K562 (cell line): ENCODE results near the gene TEPSIN.

ENCODE experiments used
- DNMT1 ChIP-seq: fragments of 450-650 bp; IDR thresholded peaks from 2 replicates; pipeline ENCODE4 v1.6.1; 2016; ENCODE audit warnings: antibody characterized with exemption, mild to moderate bottlenecking
- ESRRA ChIP-seq: fragments of 450-650 bp; IDR thresholded peaks from 2 replicates; pipeline ENCODE4 v1.6.1; 2014; ENCODE audit warnings: low read depth, mild to moderate bottlenecking, moderate library complexity, borderline replicate concordance
- KHSRP ChIP-seq: fragments of 450-650 bp; IDR thresholded peaks from 2 replicates; pipeline ENCODE4 v1.6.1; 2017
- MEF2D ChIP-seq: conservative IDR thresholded peaks from 2 replicates; pipeline ENCODE4 v1.6.1; 2016; ENCODE audit warnings: low read depth, missing genetic modification characterization, missing compliant biosample characterization
- POLR2A ChIP-seq: fragments of 450-650 bp; conservative IDR thresholded peaks from 2 replicates; pipeline ENCODE4 v1.6.1; 2016
- SMC3 ChIP-seq: conservative IDR thresholded peaks from 2 replicates; pipeline ENCODE4 v1.6.1; 2011; ENCODE audit warnings: low read depth, low read length, improper control_type of control experiment; ENCODE audit not compliant: insufficient read depth
- ZFX ChIP-seq: sonication (generic); formaldehyde crosslinking; IDR thresholded peaks from 2 replicates; pipeline ENCODE4 v1.8.0; 2022; ENCODE audit warnings: mild to moderate bottlenecking, missing genetic modification reagents, moderate library complexity
- ZNF217 ChIP-seq: sonication (generic); formaldehyde crosslinking; IDR thresholded peaks from 2 replicates; pipeline ENCODE4 v1.8.0; 2022; ENCODE audit warnings: mild to moderate bottlenecking, missing genetic modification reagents
- TF ChIP-seq, protein P1 (sequence below): fragments of 200-400 bp; formaldehyde crosslinking; IDR thresholded peaks from 2 replicates; pipeline ENCODE4 v1.6.1; 2017; ENCODE audit warnings: mild to moderate bottlenecking, low read depth, low read length, moderate library complexity
- TF ChIP-seq, protein P2 (sequence below), 3 experiments: IDR thresholded peaks in 2 of 3; conservative IDR thresholded peaks in 1 of 3; 2 replicates each; pipeline ENCODE4 v1.5.1; 2011 to 2012; ENCODE audit warnings: low read length in 3 of 3, mild to moderate bottlenecking in 3 of 3, control low read depth in 2 of 3, improper control_type of control experiment in 1 of 3, inconsistent platforms in 1 of 3, low read depth in 1 of 3, mixed read lengths in 1 of 3, moderate library complexity in 1 of 3; ENCODE audit not compliant: insufficient read depth in 2 of 3
- TF ChIP-seq, protein P3 (sequence below): sonication (generic); formaldehyde crosslinking; IDR thresholded peaks from 2 replicates; pipeline ENCODE4 v1.9.0; 2022; ENCODE audit warnings: mild to moderate bottlenecking, missing genetic modification reagents
- TF ChIP-seq, protein P4 (sequence below): fragments of 450-650 bp; IDR thresholded peaks from 2 replicates; pipeline ENCODE4 v1.6.1; 2016; ENCODE audit warnings: missing biosample characterization, missing genetic modification characterization

DNA sequence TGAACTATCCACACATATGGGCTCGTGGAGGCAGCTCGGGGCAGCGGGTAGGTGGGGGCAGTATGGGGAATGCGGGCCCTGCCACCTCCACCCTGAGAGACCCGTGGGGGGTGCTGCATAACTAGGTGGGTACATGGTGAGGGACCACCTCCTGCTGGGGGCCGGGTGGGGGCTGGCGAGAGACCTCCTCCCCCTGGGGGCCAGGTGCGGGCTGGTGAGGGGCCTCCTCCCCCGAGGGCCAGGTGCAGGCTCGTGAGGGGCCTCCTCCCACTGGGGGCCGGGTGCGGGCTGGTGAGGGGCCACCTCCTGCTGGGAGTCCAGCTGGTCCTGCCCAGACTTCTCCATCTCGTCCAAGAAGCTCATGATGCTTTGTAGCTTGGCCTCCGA lies 41.5 kb downstream of the TEPSIN start:
- TF ChIP-seq POLR2A (no peak), MEF2D (no peak), KHSRP (no peak), ZFX (CRISPR knock-in tag) (no peak), DNMT1 (no peak), ESRRA (no peak), ZNF217 (no peak), SMC3 (no peak)
- TF ChIP-seq, protein P1, sequence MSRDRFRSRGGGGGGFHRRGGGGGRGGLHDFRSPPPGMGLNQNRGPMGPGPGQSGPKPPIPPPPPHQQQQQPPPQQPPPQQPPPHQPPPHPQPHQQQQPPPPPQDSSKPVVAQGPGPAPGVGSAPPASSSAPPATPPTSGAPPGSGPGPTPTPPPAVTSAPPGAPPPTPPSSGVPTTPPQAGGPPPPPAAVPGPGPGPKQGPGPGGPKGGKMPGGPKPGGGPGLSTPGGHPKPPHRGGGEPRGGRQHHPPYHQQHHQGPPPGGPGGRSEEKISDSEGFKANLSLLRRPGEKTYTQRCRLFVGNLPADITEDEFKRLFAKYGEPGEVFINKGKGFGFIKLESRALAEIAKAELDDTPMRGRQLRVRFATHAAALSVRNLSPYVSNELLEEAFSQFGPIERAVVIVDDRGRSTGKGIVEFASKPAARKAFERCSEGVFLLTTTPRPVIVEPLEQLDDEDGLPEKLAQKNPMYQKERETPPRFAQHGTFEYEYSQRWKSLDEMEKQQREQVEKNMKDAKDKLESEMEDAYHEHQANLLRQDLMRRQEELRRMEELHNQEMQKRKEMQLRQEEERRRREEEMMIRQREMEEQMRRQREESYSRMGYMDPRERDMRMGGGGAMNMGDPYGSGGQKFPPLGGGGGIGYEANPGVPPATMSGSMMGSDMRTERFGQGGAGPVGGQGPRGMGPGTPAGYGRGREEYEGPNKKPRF: no peak
- TF ChIP-seq, protein P2, sequence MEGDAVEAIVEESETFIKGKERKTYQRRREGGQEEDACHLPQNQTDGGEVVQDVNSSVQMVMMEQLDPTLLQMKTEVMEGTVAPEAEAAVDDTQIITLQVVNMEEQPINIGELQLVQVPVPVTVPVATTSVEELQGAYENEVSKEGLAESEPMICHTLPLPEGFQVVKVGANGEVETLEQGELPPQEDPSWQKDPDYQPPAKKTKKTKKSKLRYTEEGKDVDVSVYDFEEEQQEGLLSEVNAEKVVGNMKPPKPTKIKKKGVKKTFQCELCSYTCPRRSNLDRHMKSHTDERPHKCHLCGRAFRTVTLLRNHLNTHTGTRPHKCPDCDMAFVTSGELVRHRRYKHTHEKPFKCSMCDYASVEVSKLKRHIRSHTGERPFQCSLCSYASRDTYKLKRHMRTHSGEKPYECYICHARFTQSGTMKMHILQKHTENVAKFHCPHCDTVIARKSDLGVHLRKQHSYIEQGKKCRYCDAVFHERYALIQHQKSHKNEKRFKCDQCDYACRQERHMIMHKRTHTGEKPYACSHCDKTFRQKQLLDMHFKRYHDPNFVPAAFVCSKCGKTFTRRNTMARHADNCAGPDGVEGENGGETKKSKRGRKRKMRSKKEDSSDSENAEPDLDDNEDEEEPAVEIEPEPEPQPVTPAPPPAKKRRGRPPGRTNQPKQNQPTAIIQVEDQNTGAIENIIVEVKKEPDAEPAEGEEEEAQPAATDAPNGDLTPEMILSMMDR (IDR thresholded peaks at IDR 0.05 in 2 of 3, conservative IDR thresholded peaks at IDR 0.05 in 1 of 3; ENCODE audit: insufficient read depth in 2 of 3, low read depth in 1 of 3, low read length in 3 of 3): no peak
- TF ChIP-seq, protein P3, sequence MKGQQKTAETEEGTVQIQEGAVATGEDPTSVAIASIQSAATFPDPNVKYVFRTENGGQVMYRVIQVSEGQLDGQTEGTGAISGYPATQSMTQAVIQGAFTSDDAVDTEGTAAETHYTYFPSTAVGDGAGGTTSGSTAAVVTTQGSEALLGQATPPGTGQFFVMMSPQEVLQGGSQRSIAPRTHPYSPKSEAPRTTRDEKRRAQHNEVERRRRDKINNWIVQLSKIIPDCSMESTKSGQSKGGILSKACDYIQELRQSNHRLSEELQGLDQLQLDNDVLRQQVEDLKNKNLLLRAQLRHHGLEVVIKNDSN (CRISPR knock-in tag): no peak
- TF ChIP-seq, protein P4, sequence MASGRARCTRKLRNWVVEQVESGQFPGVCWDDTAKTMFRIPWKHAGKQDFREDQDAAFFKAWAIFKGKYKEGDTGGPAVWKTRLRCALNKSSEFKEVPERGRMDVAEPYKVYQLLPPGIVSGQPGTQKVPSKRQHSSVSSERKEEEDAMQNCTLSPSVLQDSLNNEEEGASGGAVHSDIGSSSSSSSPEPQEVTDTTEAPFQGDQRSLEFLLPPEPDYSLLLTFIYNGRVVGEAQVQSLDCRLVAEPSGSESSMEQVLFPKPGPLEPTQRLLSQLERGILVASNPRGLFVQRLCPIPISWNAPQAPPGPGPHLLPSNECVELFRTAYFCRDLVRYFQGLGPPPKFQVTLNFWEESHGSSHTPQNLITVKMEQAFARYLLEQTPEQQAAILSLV (tag): no peak
